Muscle layer of duodenum (tissue), 2 donors: Measurements from ENCODE around the gene KRT6A.

Source experiments
- H3K27ac ChIP-seq: one replicate; pipeline ENCODE4 v1.7.0; 2013; ENCODE audit warnings: mild to moderate bottlenecking, low read length
- H3K27me3 ChIP-seq: one replicate; pipeline ENCODE4 v1.7.0; 2013; ENCODE audit warnings: low read depth, mild to moderate bottlenecking, control low read depth, low read length
- H3K36me3 ChIP-seq, 2 donors: one replicate each; pipeline ENCODE4 v1.7.0; 2013; ENCODE audit warnings: low read length in 2 of 2, control low read depth in 1 of 2, mild to moderate bottlenecking in 1 of 2; ENCODE audit not compliant: insufficient read depth in 2 of 2, control insufficient read depth in 1 of 2
- H3K4me1 ChIP-seq, 2 donors: one replicate each; pipeline ENCODE4 v1.7.0; 2013; ENCODE audit warnings: low read length in 2 of 2, mild to moderate bottlenecking in 2 of 2, control low read depth in 1 of 2, moderate library complexity in 1 of 2; ENCODE audit not compliant: insufficient read depth in 2 of 2, control insufficient read depth in 1 of 2
- H3K4me3 ChIP-seq, 2 donors: one replicate each; pipeline ENCODE4 v1.7.0; 2013; ENCODE audit warnings: low read length in 2 of 2, low read depth in 1 of 2, mild to moderate bottlenecking in 1 of 2
- H3K9me3 ChIP-seq, 2 donors: one replicate each; pipeline ENCODE4 v1.7.0; 2013; ENCODE audit warnings: low read length in 2 of 2, control low read depth in 1 of 2, mild to moderate bottlenecking in 1 of 2; ENCODE audit not compliant: control insufficient read depth in 1 of 2
- donor health status: healthy.

The KRT6A gene

DNA sequence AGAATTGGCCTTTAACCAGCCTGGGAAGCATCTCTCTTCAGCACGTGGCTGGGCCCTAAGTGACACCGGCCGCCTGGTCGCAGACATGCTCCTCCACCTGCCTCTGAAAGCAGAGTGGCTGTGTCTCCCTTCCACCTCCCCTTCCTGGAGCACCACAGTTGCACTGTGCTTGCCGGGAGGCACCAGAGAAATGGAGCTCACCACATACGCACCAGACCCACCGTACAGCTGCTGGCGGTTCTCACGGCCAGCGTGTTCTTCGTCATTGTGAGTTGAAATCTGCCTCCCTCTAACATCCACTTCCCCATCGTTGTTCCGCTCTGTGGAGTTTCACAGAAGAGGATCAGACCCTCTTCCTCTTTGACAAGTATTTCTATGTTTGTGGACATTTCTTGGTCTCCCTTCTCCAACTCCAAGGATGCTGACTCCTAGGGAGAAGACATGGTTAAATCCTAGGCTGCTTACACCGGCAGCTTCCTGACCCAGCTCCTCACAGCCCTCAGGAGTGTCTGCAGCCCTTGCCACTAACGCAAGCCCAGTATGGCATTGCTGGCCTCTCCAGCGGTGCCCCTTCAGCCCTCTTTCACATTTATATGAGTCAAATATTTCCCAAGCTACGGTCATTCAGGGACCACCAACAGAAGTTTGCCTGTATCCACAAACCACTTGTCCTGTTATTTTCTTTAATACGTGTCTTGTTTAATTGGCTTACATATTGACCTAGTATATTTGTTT, 38.7 kb upstream of the KRT6A start:
- Histone ChIP-seq H3K4me1 (no peaks in the 10 kb centered on the region), H3K27ac (no peak overlapping the region), H3K4me3 (no peak overlapping the region), H3K9me3 (no peaks in the 10 kb centered on the region), H3K27me3 (no peaks in the 10 kb centered on the region), H3K36me3 (no peaks in the 10 kb centered on the region)

DNA sequence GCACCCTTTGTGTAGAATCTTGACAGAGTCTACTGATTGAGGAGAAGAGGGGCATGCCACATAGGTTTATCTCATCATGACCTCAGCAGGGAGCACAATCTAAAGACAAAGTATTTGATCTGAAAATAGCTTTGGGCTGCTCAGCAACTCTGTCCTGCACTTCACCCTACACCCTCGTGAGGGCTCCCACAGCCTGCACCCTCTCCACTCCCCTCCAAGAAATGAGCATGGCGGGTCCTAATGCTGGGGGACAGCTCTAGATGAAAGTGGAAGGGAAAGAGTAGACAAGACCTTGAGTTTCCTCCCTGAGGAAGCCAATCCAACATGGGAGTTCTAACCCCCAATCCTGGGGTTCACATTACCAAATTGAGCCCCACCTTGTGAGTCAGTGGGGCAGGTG, 37.8 kb upstream of the KRT6A start:
- Histone ChIP-seq H3K4me1 (no peaks in the 10 kb centered on the region), H3K27ac (no peak overlapping the region), H3K36me3 (no peaks in the 10 kb centered on the region), H3K27me3 (no peaks in the 10 kb centered on the region), H3K4me3 (no peak overlapping the region), H3K9me3 (no peaks in the 10 kb centered on the region)

DNA sequence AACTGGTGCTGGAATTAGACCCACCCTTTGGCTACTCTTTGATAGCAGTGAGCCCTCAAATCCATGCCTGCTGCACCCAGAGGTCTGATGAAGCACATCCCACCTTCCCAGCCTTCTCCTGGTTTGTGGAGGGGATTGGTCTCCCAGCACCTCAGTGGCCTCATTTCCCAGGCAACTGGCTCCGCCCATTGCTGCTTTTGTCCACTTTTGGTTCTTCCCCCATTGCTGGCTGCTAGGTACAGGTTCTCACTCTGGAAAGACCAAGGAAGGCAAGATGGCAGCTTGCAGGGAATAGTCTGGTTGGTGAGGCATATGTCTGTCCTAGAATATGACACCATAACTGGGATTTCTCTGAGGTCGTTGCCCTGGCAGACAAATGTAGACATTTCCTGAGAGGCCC, 37.3 kb upstream of the KRT6A start:
- no peak overlapping the region for H3K27ac ChIP-seq
- no peaks in the 10 kb centered on the region for H3K36me3 ChIP-seq
- H3K9me3 ChIP-seq: no peaks in the 10 kb centered on the region
- no peaks in the 10 kb centered on the region for H3K27me3 ChIP-seq
- no peak overlapping the region for H3K4me3 ChIP-seq
- H3K4me1 ChIP-seq: no peaks in the 10 kb centered on the region

DNA sequence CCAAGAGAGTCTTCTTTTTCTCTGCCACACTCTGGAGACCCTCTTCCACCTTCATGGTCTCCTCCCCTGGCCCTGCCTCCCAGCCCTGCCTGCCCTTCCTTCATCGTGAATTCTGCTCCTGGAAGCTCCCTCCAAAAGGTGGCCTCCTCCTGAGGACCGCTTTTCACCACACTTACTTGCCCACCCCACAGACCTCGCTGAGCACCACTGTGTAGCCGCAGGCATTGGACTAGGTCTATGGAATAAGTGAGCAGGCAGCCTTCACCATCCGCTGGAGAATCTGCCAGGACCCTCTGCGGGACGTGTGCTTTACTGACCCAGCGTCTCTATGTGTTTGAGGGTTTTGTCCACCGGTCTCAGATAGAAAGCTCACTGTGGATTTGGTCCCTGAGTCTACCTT, 36.8 kb upstream of the KRT6A start:
- no peaks in the 10 kb centered on the region for H3K4me1 ChIP-seq
- no peak overlapping the region for H3K27ac ChIP-seq
- no peak overlapping the region for H3K4me3 ChIP-seq
- no peaks in the 10 kb centered on the region for H3K36me3 ChIP-seq
- H3K27me3 ChIP-seq: no peaks in the 10 kb centered on the region
- no peaks in the 10 kb centered on the region for H3K9me3 ChIP-seq

DNA sequence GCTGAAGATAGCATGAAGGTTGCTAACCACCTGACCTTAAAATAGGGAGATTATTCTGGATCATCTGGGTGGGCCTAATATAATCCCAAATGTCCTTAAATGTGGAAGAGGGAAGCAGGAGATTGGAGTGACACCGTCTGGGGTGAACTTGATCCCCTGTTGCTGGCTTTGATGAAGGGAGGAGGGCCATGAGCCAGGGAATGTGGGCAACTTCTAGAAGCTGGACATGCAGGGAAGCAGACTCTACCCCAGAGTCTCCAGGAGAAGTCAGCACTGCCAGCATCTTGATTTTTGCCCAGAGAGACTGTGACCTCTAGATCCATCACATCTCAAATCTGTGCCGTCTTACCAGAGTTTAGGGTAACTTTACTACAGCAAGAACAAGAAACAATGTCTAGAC, 36.4 kb upstream of the KRT6A start:
- Histone ChIP-seq H3K4me3 (no peak overlapping the region), H3K27me3 (no peaks in the 10 kb centered on the region), H3K27ac (no peak overlapping the region), H3K9me3 (no peaks in the 10 kb centered on the region), H3K4me1 (no peaks in the 10 kb centered on the region), H3K36me3 (no peaks in the 10 kb centered on the region)

DNA sequence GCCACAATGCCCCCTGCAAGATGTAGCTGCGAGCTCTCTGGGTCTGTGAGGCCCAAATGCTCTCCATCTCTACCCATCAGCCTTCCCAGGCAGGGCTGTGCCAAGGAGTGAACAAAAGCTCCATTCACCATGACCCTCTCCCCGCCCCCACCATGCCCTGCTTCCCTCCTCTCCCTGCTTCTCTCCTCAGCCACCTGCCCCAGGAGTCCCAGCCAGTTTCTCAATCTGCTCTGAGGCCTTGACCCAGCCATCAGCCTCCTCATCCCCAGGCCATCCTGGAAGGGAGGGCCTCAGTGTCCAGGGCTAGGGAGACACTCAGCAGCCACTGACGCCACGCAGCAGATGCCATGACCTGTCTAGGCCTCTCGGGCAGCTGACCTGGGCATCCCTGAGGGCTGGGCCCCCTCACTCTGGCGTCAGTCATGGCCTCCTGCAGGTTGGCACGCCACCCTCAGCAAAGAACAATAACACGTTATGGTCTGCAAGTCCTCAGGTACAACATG, 35.6 kb upstream of the KRT6A start:
- H3K36me3 ChIP-seq: no peaks in the 10 kb centered on the region
- H3K27ac ChIP-seq: no peak overlapping the region
- H3K27me3 ChIP-seq: no peaks in the 10 kb centered on the region
- H3K4me1 ChIP-seq: no peaks in the 10 kb centered on the region
- no peaks in the 10 kb centered on the region for H3K9me3 ChIP-seq
- no peak overlapping the region for H3K4me3 ChIP-seq

DNA sequence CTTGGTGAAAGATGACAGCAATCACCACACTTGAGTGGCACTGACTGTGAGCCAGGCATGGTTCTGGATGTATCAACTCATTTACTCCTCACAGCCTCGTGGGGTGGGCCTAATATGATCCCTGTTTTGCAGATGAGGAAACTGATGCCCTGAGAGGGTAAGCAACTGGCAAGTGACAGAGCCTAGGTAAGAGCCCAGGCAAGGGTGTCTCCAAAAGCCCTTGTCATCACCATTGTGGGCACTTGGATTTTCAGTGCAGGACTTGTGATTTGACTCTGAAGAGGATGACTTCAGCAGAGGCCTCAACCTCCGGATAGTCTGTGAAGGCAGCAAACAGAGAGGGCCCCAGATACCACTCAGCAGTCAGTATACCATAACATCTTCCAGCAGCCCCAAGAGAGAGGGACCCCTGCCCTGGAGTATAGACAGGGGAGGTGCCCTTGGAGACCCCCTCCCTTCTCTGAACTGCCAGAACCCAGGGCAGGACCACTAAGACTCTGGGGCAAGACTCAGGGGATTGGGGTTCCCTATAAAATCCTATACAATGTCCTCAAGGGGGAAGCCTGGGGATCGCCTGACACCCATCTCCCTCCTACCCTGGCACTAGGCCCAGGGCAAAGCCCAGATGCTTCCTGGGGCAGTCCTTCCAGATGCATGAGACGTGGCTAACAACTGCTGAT, 34.2 kb upstream of the KRT6A start:
- no peak overlapping the region for H3K4me3 ChIP-seq
- no peaks in the 10 kb centered on the region for H3K36me3 ChIP-seq
- no peaks in the 10 kb centered on the region for H3K27me3 ChIP-seq
- H3K27ac ChIP-seq: no peak overlapping the region
- H3K9me3 ChIP-seq: no peaks in the 10 kb centered on the region
- H3K4me1 ChIP-seq: no peaks in the 10 kb centered on the region

DNA sequence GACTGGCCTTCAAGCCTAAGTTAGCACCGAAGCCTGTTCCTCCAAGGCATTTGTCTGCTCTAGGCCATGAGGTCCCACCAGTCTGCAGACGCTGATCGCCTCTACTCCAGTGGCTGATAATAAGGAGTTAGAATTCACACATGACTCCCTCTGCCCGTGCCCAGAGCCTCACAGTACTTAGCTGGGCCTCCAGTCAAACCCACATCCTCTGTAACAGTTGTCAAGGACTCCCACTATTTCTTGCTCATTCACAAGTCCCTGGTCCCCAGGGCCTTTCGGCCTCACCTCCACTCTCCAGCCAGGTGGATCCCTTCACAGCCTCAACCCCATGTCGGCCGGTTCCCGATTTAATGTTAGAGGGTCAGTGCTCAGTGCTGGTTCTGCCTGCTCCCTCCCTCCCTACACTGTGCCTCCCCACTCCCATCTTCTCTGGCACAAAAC, 33.5 kb upstream of the KRT6A start:
- no peaks in the 10 kb centered on the region for H3K9me3 ChIP-seq
- H3K27ac ChIP-seq: no peak overlapping the region
- no peaks in the 10 kb centered on the region for H3K36me3 ChIP-seq
- no peak overlapping the region for H3K4me3 ChIP-seq
- peaks cover 2 to 6% of the 10 kb centered on the region in 2 donors for H3K4me1 ChIP-seq
- H3K27me3 ChIP-seq: no peaks in the 10 kb centered on the region

DNA sequence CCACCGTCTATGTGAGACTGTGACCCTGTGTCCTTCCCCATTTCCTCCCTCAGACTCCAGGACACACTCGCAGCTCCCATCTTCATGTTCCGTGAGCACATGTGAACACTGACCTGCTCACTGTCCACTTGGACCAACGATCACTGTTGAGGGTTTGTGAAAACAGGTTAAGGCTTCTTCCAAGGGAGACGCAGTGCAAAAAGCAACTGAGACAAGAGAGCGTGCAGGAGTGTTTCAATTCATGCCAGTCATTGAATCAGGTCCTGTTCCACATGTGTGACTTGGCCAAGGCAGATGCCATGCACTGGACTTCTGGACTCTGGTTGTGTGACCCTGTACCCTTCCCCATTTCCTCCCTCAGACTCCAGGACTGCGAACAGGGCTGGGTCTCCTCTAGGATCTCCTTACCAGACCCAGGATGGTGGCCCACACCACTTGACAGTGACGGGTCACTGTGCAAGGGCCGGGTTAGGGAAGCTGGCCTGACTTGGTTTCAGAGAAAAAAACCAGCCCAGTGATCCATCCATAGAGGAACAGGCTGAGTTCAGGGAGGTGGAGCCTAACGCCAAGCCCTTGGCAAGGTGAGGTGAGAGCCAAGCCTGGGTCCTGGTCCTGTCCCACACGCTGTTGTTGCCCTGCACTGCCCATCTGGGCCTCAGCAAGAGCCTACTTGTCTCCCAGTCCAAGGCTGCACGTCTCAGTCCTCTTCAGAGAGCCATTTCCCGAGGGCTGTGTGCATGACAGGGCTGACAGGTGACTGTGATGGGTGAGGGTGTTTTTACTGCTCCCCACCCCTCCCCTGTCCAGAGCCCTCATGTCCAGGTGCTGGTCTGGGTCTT, 32.8 kb upstream of the KRT6A start:
- H3K9me3 ChIP-seq: no peaks in the 10 kb centered on the region
- H3K4me1 ChIP-seq: peaks cover 6 to 9% of the 10 kb centered on the region in 2 donors
- no peak overlapping the region for H3K27ac ChIP-seq
- no peaks in the 10 kb centered on the region for H3K27me3 ChIP-seq
- no peaks in the 10 kb centered on the region for H3K36me3 ChIP-seq
- no peak overlapping the region for H3K4me3 ChIP-seq

DNA sequence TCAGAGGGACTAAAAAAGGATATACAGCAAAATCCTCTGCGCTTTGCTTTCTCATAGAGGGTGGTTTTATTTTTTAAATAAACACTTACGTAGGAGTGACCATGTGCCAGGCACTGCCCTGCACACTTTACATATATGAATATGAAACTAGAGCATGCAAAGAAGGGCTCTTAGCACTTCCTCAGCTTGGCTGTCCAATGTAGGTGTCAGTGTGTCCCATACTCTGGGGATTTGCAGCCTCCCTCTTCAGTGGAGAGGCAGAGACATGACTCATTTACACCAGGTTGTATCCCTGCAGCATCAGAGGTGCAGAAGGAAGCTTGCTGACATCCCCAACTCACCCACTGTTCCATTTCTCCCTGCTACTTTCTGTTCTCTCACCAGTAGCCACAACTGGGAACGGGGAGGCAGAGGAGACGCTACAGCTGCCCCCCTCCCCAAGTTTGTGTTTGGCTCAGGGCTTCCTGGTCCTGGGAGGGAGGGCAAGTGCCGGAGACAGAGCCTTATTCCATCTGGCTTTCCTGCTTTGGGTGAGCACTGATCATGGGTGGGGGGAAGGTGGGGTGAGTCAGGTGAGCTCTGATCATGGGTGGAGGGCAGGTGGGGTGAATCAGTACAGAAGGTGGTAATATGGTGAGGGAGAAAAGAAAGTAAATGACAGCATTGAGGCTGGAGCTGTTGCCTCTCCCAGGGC, 32.0 kb upstream of the KRT6A start:
- Histone ChIP-seq H3K9me3 (no peaks in the 10 kb centered on the region), H3K4me3 (no peak overlapping the region), H3K27ac (no peak overlapping the region), H3K36me3 (no peaks in the 10 kb centered on the region), H3K27me3 (no peaks in the 10 kb centered on the region), H3K4me1 (peaks cover 6 to 9% of the 10 kb centered on the region in 2 donors)
